Heart left ventricle (tissue), 16 donors: ENCODE results near the gene NCOA5. TPM values are rescaled to one million over a fixed set of nuclear protein-coding genes. Genes with fewer than 3 reads are reported as not detected.

Experiments
- ATAC-seq, 4 donors: fragments of 200-7000 bp; cut with Tn5 transposase; one replicate each; pipeline ENCODE4 v1.9.1; 2020 to 2022; ENCODE audit warnings: moderate library complexity in 4 of 4, mild to moderate bottlenecking in 3 of 4, moderate number of reproducible peaks in 1 of 4
- DNase-seq, 5 donors: peaks; one replicate each; pipeline ENCODE4 v3.0.0-alpha.2; 2020
- H3K27ac ChIP-seq, 12 donors: fragments of 200-600 bp; sonication (generic) in 4 of 12; one replicate each; pipeline versions ENCODE4 v1.5.0 to v1.8.0; 2016 to 2022; ENCODE audit warnings: mild to moderate bottlenecking in 2 of 12
- H3K27me3 ChIP-seq, 9 donors: fragments of 200-600 bp; sonication (generic) in 2 of 9; one replicate each; pipeline versions ENCODE4 v1.5.1 to v1.8.0; 2016 to 2022; ENCODE audit warnings: mild to moderate bottlenecking in 3 of 9
- H3K36me3 ChIP-seq, 9 donors: fragments of 200-600 bp; sonication (generic) in 2 of 9; one replicate each; pipeline versions ENCODE4 v1.5.0 to v1.8.0; 2018 to 2022; ENCODE audit warnings: mild to moderate bottlenecking in 2 of 9
- H3K4me1 ChIP-seq, 12 donors: fragments of 200-600 bp; sonication (generic) in 4 of 12; one replicate each; pipeline versions ENCODE4 v1.5.0 to v1.8.0; 2016 to 2022; ENCODE audit warnings: mild to moderate bottlenecking in 3 of 12
- H3K4me3 ChIP-seq, 12 donors: fragments of 200-600 bp; sonication (generic) in 4 of 12; one replicate each; pipeline versions ENCODE4 v1.5.0 to v1.8.0; 2017 to 2022; ENCODE audit warnings: mild to moderate bottlenecking in 9 of 12, moderate library complexity in 4 of 12
- H3K9me3 ChIP-seq, 12 donors: fragments of 200-600 bp; sonication (generic) in 4 of 12; one replicate each; pipeline versions ENCODE4 v1.5.0 to v1.8.0; 2016 to 2022; ENCODE audit warnings: mild to moderate bottlenecking in 1 of 12
- POLR2A ChIP-seq, 2 donors: fragments of 450-650 bp; IDR thresholded peaks; one replicate each; pipeline ENCODE4 v1.6.1; 2017; ENCODE audit warnings: antibody characterized with exemption in 2 of 2, mild to moderate bottlenecking in 2 of 2, moderate library complexity in 2 of 2
- WGBS, 4 donors: extraction: QIAGEN DNeasy Blood & Tissue Kit in 2 of 4; methylation state at CpG; one replicate each; pipeline versions ENCODE4 v1.1.5 to v1.1.7; 2013 to 2018; 5-methylcytosine and 5-hydroxymethylcytosine counted together
- intact Hi-C, 10 donors: fragments of 100-400 bp; cut with DNase I; formaldehyde crosslinking; loops; one replicate each; pipeline versions ENCODE4 v1.11.1 to v1.14.2; 2022
- polyA plus RNA-seq, 2 donors: library from polyadenylated mRNA; stranded (reverse); fragments of 200-250 nt; gene quantifications; one replicate each; pipeline ENCODE4 v1.2.3, GENCODE V29; 2013
- total RNA-seq, 9 donors: library from RNA; depleted of rRNA in 2 of 9; stranded (reverse); fragments of >200 nt in 2 of 9; fragmentation: NEBNext Ultra II Directional in 3 of 9; extraction: Animal tissue kit (Norgen Biotek cat#: 25700) in 3 of 9; gene quantifications; one replicate each; pipeline versions ENCODE4 v1.1.0 to v1.2.4, GENCODE V29; 2016 to 2023
- TF ChIP-seq, protein P1 (sequence below), 12 donors: fragments of 200-600 bp; sonication (generic) in 4 of 12; IDR thresholded peaks; one replicate each; pipeline versions ENCODE4 v1.5.0 to v1.8.0; 2018 to 2022; ENCODE audit warnings: antibody characterized with exemption in 12 of 12, mild to moderate bottlenecking in 5 of 12
- donor health status: ischemic (EF 13 %, LVEDD 7.1; RV severe dilation, severe dysfunction).
- donor health status: healthy with polysubstance abuse.
- donor health status: DM: no; HTN: yes; CAD: no.
- donor health status: DM: no; HTN: no; CAD: no.
- donor health status: ischemic (EF 25% LVEDD 6.9; RV normal size, moderate dysfunction).
- donor health status: ischemic (EF 25% LVEDD 5.7; RV mildly dilated, moderate dysfunction).
- donor health status: healthy.
- donor health status: DM: yes; HTN: yes; CAD: no.
- donor health status: ischemic (EF 35%, LVEDD 5.7; RV mildly dilated, moderate dysfunction).
- donor health status: nonischemic (EF 11% LVEDD 7.7; RV severe dilation, severe dysfunction).
- donor health status: DM: yes; HTN: yes; CAD: no.
- donor health status: PGD.
- donor health status: ischemic (EF 29% LVEDD 5.4; RV normal size, mild dysfunction).
- donor health status: nonischemic (EF 23%, LVEDD 6.1; RV moderate dilation, normal function).

The NCOA5 gene
- total and polyA plus RNA-seq, 11 donors: 5.7 to 17.4 (median 12.3) TPM

DNA sequence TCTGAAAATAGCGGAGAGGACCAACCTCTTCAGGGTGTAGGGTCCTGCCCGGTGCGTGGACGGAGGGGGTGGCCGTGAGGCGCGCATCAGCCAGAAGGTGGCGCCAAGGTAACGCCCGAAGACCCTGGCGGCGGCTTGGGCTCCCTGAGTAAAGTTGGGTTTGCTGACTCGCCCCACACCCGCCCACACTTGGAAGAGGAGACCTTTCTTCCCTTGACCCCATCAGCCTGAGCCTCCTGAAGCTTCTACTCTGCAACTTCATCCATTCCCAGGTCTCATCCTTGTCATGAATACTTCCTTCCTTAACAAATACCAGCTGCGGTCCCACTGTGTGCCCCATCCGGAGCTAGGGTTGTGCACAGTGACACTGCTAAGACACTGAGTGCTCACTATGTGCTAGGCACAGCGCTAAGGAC, 43.0 kb upstream of the NCOA5 start:
- peaks cover 0 to 10% (median 0%) of the 10 kb centered on the region in 9 donors for H3K36me3 ChIP-seq
- peak; percentile 54 to 82 (median 71) for DNase-seq
- WGBS, 4 donors: 13 to 33% (median 13%) methylated on average over 8 to 17 of the region's 17 CpGs
- ATAC-seq: peak; percentile 81 to 92 (median 86)
- H3K9me3 ChIP-seq: no peaks in the 10 kb centered on the region
- H3K27me3 ChIP-seq: peaks cover 0 to 38% (median 10%) of the 10 kb centered on the region in 9 donors
- no peak overlapping the region for H3K27ac ChIP-seq
- intact Hi-C loops: loop anchor here (1.0 to 10.0 kb wide), 11 partner anchors 40 to 552 kb away; partner anchors contain the start of genes CDH22 (in 5 of the 10) and TP53RK (in 1 of the 10)
- H3K4me1 ChIP-seq: peaks cover 0 to 20% (median 9%) of the 10 kb centered on the region in 12 donors
- TF ChIP-seq, protein P1, sequence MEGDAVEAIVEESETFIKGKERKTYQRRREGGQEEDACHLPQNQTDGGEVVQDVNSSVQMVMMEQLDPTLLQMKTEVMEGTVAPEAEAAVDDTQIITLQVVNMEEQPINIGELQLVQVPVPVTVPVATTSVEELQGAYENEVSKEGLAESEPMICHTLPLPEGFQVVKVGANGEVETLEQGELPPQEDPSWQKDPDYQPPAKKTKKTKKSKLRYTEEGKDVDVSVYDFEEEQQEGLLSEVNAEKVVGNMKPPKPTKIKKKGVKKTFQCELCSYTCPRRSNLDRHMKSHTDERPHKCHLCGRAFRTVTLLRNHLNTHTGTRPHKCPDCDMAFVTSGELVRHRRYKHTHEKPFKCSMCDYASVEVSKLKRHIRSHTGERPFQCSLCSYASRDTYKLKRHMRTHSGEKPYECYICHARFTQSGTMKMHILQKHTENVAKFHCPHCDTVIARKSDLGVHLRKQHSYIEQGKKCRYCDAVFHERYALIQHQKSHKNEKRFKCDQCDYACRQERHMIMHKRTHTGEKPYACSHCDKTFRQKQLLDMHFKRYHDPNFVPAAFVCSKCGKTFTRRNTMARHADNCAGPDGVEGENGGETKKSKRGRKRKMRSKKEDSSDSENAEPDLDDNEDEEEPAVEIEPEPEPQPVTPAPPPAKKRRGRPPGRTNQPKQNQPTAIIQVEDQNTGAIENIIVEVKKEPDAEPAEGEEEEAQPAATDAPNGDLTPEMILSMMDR (IDR thresholded peaks at IDR 0.05): peak; percentile 74 to 89 (median 84)
- no peak for TF ChIP-seq POLR2A (IDR thresholded peaks at IDR 0.05)
- no peak overlapping the region for H3K4me3 ChIP-seq

DNA sequence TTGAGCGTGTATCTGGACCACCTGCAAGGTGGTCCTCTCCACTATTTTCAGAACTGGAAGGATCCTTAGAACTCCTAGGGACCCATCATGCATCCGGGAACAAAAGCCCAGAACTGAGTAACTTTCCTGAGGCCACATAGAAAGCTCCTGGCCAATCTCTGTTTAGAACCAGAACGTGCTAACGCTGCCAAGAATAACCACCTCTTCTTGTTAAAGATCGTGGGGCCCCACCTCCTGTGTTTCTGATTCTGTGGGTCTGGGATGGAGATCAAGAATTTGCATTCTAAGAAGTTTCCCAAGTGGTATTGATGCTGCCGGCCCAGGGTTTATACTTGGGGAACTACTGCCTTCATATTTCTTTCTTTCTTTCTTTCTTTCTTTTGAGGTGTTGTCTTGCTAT, 41.6 kb upstream of the NCOA5 start:
- intact Hi-C loops: loop anchor here in 8 of 10 donors (5.0 to 10.0 kb wide), 7 partner anchors 41 to 553 kb away; partner anchors contain the start of genes CDH22 (in 4 of the 8) and TP53RK (in 1 of the 8)
- H3K36me3 ChIP-seq: peaks cover 0 to 23% (median 3%) of the 10 kb centered on the region in 9 donors
- ATAC-seq (no peak), DNase-seq (no peak)
- H3K4me1 ChIP-seq: peaks cover 0 to 20% (median 9%) of the 10 kb centered on the region in 12 donors
- H3K27me3 ChIP-seq: peaks cover 0 to 26% (median 2%) of the 10 kb centered on the region in 9 donors
- WGBS, 4 donors: 27 to 32% (median 28%) methylated on average over 6 of the region's 6 CpGs
- H3K9me3 ChIP-seq: no peaks in the 10 kb centered on the region
- TF ChIP-seq POLR2A (IDR thresholded peaks at IDR 0.05): no peak
- TF ChIP-seq, protein P1 (IDR thresholded peaks at IDR 0.05): no peak
- no peak overlapping the region for H3K4me3 ChIP-seq
- no peak overlapping the region for H3K27ac ChIP-seq

DNA sequence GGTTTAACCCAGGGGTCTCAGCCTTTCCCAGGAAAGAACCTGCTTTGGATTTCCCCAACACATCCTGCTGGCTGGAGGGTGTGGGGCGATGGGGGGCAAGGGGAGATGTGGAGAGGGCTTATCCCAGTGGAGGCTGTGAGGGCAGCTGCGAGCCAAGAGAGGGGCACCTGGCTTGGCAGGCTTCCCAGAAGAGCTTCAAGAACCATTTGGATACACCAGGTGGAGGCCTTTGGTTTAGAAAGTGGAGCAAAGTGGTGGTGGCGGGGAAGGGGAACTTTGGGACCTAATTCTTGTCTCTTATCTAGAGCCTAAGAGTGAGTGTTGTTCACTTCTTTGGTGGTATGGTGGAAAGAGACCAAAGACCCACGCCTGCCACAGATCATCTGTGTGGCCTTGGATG, 40.8 kb upstream of the NCOA5 start:
- ATAC-seq (no peak), DNase-seq (no peak)
- no peak overlapping the region for H3K4me3 ChIP-seq
- H3K9me3 ChIP-seq: no peaks in the 10 kb centered on the region
- peaks cover 0 to 20% (median 9%) of the 10 kb centered on the region in 12 donors for H3K4me1 ChIP-seq
- WGBS, 4 donors: 53 to 57% (median 55%) methylated on average over 4 of the region's 4 CpGs
- H3K27ac ChIP-seq: no peak overlapping the region
- peaks cover 0 to 17% (median 0%) of the 10 kb centered on the region in 9 donors for H3K27me3 ChIP-seq
- peaks cover 0 to 32% (median 6%) of the 10 kb centered on the region in 9 donors for H3K36me3 ChIP-seq
- TF ChIP-seq, protein P1 (IDR thresholded peaks at IDR 0.05): no peak
- TF ChIP-seq POLR2A (IDR thresholded peaks at IDR 0.05): no peak
- intact Hi-C loops: loop anchor here in 8 of 10 donors (5.0 to 10.0 kb wide), 7 partner anchors 42 to 554 kb away; partner anchors contain the start of genes CDH22 (in 4 of the 8) and TP53RK (in 1 of the 8)

DNA sequence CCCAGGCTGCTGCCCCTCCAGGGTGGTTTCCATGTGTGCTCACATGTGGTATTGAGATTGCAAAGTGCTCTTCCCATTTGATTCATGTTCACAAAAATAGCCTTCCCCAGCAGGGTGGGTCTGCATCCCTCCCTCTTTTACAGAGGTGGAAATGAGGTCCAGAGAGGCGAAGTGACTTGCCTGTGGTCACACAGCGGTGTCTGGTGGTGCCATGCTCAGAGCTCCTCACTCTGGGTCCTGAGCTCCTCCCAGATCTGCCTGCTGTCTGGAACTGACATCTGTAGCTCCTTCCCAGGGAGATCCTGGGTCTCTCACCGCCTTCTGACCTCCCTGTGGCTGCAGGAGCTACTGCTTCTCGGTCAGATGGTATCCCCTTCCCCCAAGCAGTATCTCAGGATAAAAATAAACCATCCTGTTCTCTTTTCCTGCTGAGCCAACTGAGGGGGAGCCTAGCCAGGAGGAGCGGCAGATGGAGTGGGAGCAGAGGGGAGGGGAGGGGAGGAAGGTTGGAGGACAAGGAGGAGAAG, 40.3 kb upstream of the NCOA5 start:
- no peak for DNase-seq

More for the DNA sequence above, 40.3 kb upstream of the NCOA5 start:
- H3K27me3 ChIP-seq: peaks cover 0 to 14% (median 0%) of the 10 kb centered on the region in 9 donors
- TF ChIP-seq POLR2A (IDR thresholded peaks at IDR 0.05): no peak
- TF ChIP-seq, protein P1 (IDR thresholded peaks at IDR 0.05): no peak
- WGBS, 4 donors: 17 to 25% (median 23%) methylated on average over 4 to 5 of the region's 5 CpGs
- no peak overlapping the region for H3K4me3 ChIP-seq
- ATAC-seq: peak in 2 of 4 donors; percentile 37 to 44
- H3K27ac ChIP-seq: no peak overlapping the region
- H3K36me3 ChIP-seq: peaks cover 0 to 37% (median 11%) of the 10 kb centered on the region in 9 donors
- no peaks in the 10 kb centered on the region for H3K9me3 ChIP-seq
- intact Hi-C loops: loop anchor here in 8 of 10 donors (2.0 to 10.0 kb wide), 8 partner anchors 42 to 555 kb away; partner anchors contain the start of genes CDH22 (in 4 of the 8) and TP53RK (in 1 of the 8)
- peaks cover 0 to 20% (median 9%) of the 10 kb centered on the region in 12 donors for H3K4me1 ChIP-seq
